Pancreas (tissue), 10 donors: Measurements from ENCODE around the gene VPS36. TPM values are rescaled to one million over a fixed set of nuclear protein-coding genes. Genes with fewer than 3 reads are reported as not detected.

Experiments
- ATAC-seq, 4 donors: fragments of 200-7000 bp; cut with Tn5 transposase; one replicate each; pipeline versions ENCODE4 v1.8.0 to v1.9.1; 2020; ENCODE audit warnings: mild to moderate bottlenecking in 4 of 4, moderate library complexity in 4 of 4
- DNase-seq, 6 donors: peaks; one replicate each; pipeline ENCODE4 v3.0.0-alpha.2; 2020
- FAIRE-seq: peaks from 2 replicates; lab custom pipeline; 2012; peaks lifted over from hg19 to GRCh38; lab: Jason Lieb, UNC
- H3K27ac ChIP-seq, 4 donors: fragments of 200-600 bp; sonication (generic); 1 replicate in 3 of 4; 2 replicates in 1 of 4; pipeline versions ENCODE4 v1.5.0 to v1.8.0; 2020
- H3K27me3 ChIP-seq, 4 donors: fragments of 200-600 bp; one replicate each; pipeline ENCODE4 v1.8.0; 2021
- H3K36me3 ChIP-seq, 3 donors: fragments of 200-600 bp; sonication (generic) in 1 of 3; one replicate each; pipeline versions ENCODE4 v1.5.0 to v1.8.0; 2020 to 2021
- H3K4me1 ChIP-seq, 3 donors: fragments of 200-600 bp; one replicate each; pipeline ENCODE4 v1.8.0; 2021
- H3K4me3 ChIP-seq, 4 donors: fragments of 200-600 bp; sonication (generic) in 2 of 4; one replicate each; pipeline versions ENCODE4 v1.5.0 to v1.8.0; 2020 to 2021
- H3K9me3 ChIP-seq, 4 donors: fragments of 200-600 bp; one replicate each; pipeline ENCODE4 v1.8.0; 2021
- WGBS, 2 donors: extraction: QIAGEN DNeasy Blood & Tissue Kit; methylation state at CpG; one replicate each; pipeline ENCODE4 v1.1.7; 2013; 5-methylcytosine and 5-hydroxymethylcytosine counted together
- intact Hi-C, 3 donors: fragments of 100-400 bp; cut with DNase I; formaldehyde crosslinking; loops; one replicate each; pipeline versions ENCODE4 v1.11.1 to v1.14.2; 2022
- polyA plus RNA-seq, 2 donors: library from polyadenylated mRNA; stranded (reverse); fragments of 200-250 nt; gene quantifications; one replicate each; pipeline ENCODE4 v1.2.3, GENCODE V29; 2013
- total RNA-seq, 6 donors: library from RNA; stranded (reverse); fragmentation: NEBNext Ultra II Directional in 4 of 6; extraction: Animal tissue kit (Norgen Biotek cat#: 25700) in 4 of 6; gene quantifications; one replicate each; pipeline versions ENCODE4 v1.2.1 to v1.2.4, GENCODE V29; 2021 to 2023
- TF ChIP-seq, protein P1 (sequence below), 4 donors: fragments of 200-600 bp; sonication (generic) in 3 of 4; IDR thresholded peaks; one replicate each; pipeline versions ENCODE4 v1.5.0 to v1.8.0; 2021; ENCODE audit warnings: antibody characterized with exemption in 4 of 4
- donor health status: healthy with polysubstance abuse.
- donor health status: DM: no; HTN: no; CAD: no; lungs with moderate emphysema.
- donor health status: DM: no; HTN: no; CAD: no.
- donor health status: control.
- donor health status: control.
- donor health status: Bipolar disorder and iron deficiency.
- donor health status: DM: yes; HTN: yes; CAD: no.
- donor health status: DM: no; HTN: no; CAD: no.
- donor health status: DM: no; HTN: no; CAD: no.
- donor health status: DM: yes; HTN: yes; CAD: no.

Gene VPS36
- total and polyA plus RNA-seq, 8 donors, result 10.5 to 23.5 (median 17.2) TPM

- Histone ChIP-seq H3K4me3 (no peak overlapping the region), H3K4me1 (peaks cover 0 to 22% (median 9%) of the 10 kb centered on the region in 3 donors), H3K27ac (no peak overlapping the region), H3K27me3 (no peaks in the 10 kb centered on the region), H3K36me3 (no peaks in the 10 kb centered on the region), H3K9me3 (no peaks in the 10 kb centered on the region)
- WGBS, 2 donors, result 75 to 89% methylated on average over 5 of the region's 5 CpGs
- no peak for DNase-seq
- no peak for ATAC-seq
- no peak for FAIRE-seq
- intact Hi-C loops, result no loop called here
- TF ChIP-seq, protein P1, sequence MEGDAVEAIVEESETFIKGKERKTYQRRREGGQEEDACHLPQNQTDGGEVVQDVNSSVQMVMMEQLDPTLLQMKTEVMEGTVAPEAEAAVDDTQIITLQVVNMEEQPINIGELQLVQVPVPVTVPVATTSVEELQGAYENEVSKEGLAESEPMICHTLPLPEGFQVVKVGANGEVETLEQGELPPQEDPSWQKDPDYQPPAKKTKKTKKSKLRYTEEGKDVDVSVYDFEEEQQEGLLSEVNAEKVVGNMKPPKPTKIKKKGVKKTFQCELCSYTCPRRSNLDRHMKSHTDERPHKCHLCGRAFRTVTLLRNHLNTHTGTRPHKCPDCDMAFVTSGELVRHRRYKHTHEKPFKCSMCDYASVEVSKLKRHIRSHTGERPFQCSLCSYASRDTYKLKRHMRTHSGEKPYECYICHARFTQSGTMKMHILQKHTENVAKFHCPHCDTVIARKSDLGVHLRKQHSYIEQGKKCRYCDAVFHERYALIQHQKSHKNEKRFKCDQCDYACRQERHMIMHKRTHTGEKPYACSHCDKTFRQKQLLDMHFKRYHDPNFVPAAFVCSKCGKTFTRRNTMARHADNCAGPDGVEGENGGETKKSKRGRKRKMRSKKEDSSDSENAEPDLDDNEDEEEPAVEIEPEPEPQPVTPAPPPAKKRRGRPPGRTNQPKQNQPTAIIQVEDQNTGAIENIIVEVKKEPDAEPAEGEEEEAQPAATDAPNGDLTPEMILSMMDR (IDR thresholded peaks at IDR 0.05), result no peak
Measured at GRCh38 chr13:52447815-52448552, 2.5 kb downstream of the VPS36 start.

DNA sequence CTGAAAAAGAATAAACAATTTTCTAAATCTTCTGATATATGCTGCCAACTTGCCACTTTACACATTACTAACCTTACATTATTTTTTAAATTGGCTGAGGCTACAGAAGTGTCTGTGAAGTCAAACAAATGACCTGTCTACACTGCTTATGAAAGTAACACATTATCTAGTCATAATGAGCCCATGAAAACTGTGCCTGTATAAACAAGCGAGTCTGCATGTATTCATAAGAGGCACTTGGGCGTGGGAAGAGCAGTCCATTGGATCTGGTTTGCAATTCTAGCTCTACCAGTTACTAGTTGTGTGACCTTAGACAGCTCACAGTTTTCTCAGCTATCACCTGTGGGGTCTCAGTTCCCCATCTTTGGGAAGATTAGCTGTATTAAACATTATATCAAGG is 3.1 kb downstream of the VPS36 start:
- no peak overlapping the region for H3K27ac ChIP-seq
- FAIRE-seq (no peak), ATAC-seq (no peak), DNase-seq (no peak)
- no peaks in the 10 kb centered on the region for H3K36me3 ChIP-seq
- intact Hi-C loops, result no loop called here
- H3K9me3 ChIP-seq, result no peaks in the 10 kb centered on the region
- H3K4me1 ChIP-seq, result peaks cover 0 to 22% (median 9%) of the 10 kb centered on the region in 3 donors
- TF ChIP-seq, protein P1 (IDR thresholded peaks at IDR 0.05), result no peak
- no peaks in the 10 kb centered on the region for H3K27me3 ChIP-seq
- 89 to 91% methylated on average over 2 of the region's 2 CpGs for WGBS, 2 donors
- H3K4me3 ChIP-seq, result no peak overlapping the region

DNA sequence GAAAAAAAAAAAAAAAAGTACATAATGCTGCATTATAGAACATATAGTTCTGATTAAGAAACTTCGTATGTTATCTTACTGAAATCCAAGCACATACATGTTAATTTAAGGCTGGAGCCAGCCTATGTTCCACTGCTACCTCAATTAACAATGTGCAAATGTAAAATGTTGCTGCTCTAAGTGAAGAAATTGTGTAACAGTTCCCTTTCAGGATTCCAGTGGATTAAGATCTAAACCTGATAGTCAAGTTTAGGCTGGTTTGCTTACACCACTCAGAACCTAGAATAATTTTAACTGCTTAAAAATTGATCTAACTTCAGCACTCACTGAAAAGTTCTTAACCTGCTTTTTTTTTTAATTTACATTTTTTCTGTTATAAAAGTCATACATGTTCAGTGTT is 4.2 kb downstream of the VPS36 start:
- Histone ChIP-seq H3K27ac (no peak overlapping the region), H3K4me3 (no peak overlapping the region), H3K4me1 (peaks cover 0 to 22% (median 9%) of the 10 kb centered on the region in 3 donors), H3K27me3 (no peaks in the 10 kb centered on the region), H3K9me3 (no peaks in the 10 kb centered on the region), H3K36me3 (no peaks in the 10 kb centered on the region)
- FAIRE-seq (no peak), ATAC-seq (no peak), DNase-seq (no peak)
- intact Hi-C loops, result no loop called here
- 80 to 95% methylated on average over 1 of the region's 1 CpG for WGBS, 2 donors
- TF ChIP-seq, protein P1 (IDR thresholded peaks at IDR 0.05), result no peak

GRCh38 chr13:52432456-52432855 is 18.0 kb downstream of the VPS36 start:
- Histone ChIP-seq H3K4me1 (peaks cover 0 to 13% (median 5%) of the 10 kb centered on the region in 3 donors), H3K27ac (no peak overlapping the region), H3K27me3 (no peaks in the 10 kb centered on the region), H3K9me3 (no peaks in the 10 kb centered on the region), H3K36me3 (peaks cover 0 to 25% (median 5%) of the 10 kb centered on the region in 3 donors), H3K4me3 (no peak overlapping the region)
- WGBS, 2 donors, result 68 to 72% methylated on average over 2 of the region's 2 CpGs
- FAIRE-seq, result no peak
- intact Hi-C loops, result no loop called here
- no peak for ATAC-seq
- DNase-seq, result no peak
- TF ChIP-seq, protein P1 (IDR thresholded peaks at IDR 0.05), result no peak

GRCh38 chr13:52428295-52428694 is 22.1 kb downstream of the VPS36 start:
- peak overlapping the region in 1 of 4 donors; percentile 25 for H3K27ac ChIP-seq
- WGBS, 2 donors, result 23 to 26% methylated on average over 2 of the region's 2 CpGs
- no peaks in the 10 kb centered on the region for H3K27me3 ChIP-seq
- intact Hi-C loops, result no loop called here
- peaks cover 0 to 13% (median 5%) of the 10 kb centered on the region in 3 donors for H3K4me1 ChIP-seq
- H3K4me3 ChIP-seq, result no peak overlapping the region
- H3K9me3 ChIP-seq, result no peaks in the 10 kb centered on the region
- peak; percentile 40 to 86 (median 76) for ATAC-seq
- no peak for FAIRE-seq
- TF ChIP-seq, protein P1 (IDR thresholded peaks at IDR 0.05), result no peak
- H3K36me3 ChIP-seq, result peaks cover 0 to 22% (median 10%) of the 10 kb centered on the region in 3 donors
- DNase-seq, result no peak
